SK-N-SH treated with all-trans-retinoic acid at 6 μM for 48 hours (cell line): Measurements from ENCODE around the gene MARVELD3.

Experiments used
- ATAC-seq: fragments of 200-7000 bp; cut with Tn5 transposase; 3 replicates; pipeline ENCODE4 v1.9.1; 2020; ENCODE audit warnings: mild to moderate bottlenecking, moderate library complexity
- ARNTL ChIP-seq: fragments of 450-650 bp; formaldehyde crosslinking; IDR thresholded peaks from 2 replicates; pipeline ENCODE4 v1.5.0; 2020; ENCODE audit warnings: low read depth, mild to moderate bottlenecking, moderate library complexity, borderline replicate concordance
- CREB5 ChIP-seq: fragments of 250-450 bp; sonication (Bioruptor Pico); IDR thresholded peaks from 2 replicates; pipeline ENCODE4 v1.5.1; 2020; ENCODE audit warnings: low read depth, mild to moderate bottlenecking, moderate library complexity
- CSDC2 ChIP-seq: fragments of 250-450 bp; sonication (Bioruptor Pico); IDR thresholded peaks from 2 replicates; pipeline ENCODE4 v1.5.0; 2020; ENCODE audit warnings: mild to moderate bottlenecking, moderate library complexity
- CSRNP3 ChIP-seq: fragments of 250-450 bp; sonication (Bioruptor Pico); IDR thresholded peaks from 2 replicates; pipeline ENCODE4 v1.5.1; 2021; ENCODE audit warnings: mild to moderate bottlenecking, moderate library complexity
- ESRRG ChIP-seq: fragments of 250-450 bp; sonication (Bioruptor Pico); IDR thresholded peaks from 2 replicates; pipeline ENCODE4 v1.6.1; 2021; ENCODE audit warnings: mild to moderate bottlenecking
- GLIS3 ChIP-seq: fragments of 250-450 bp; sonication (Bioruptor Pico); IDR thresholded peaks from 2 replicates; pipeline ENCODE4 v1.5.0; 2020; ENCODE audit warnings: mild to moderate bottlenecking, moderate library complexity
- ISL1 ChIP-seq: fragments of 250-450 bp; sonication (Bioruptor Pico); IDR thresholded peaks from 2 replicates; pipeline ENCODE4 v2.1.2; 2022; ENCODE audit warnings: mild to moderate bottlenecking, moderate library complexity
- OSR1 ChIP-seq: fragments of 250-450 bp; sonication (Bioruptor Pico); IDR thresholded peaks from 2 replicates; pipeline ENCODE4 v1.8.0; 2022; ENCODE audit warnings: moderate library complexity, mild to moderate bottlenecking, inconsistent platforms
- PATZ1 ChIP-seq: fragments of 250-450 bp; sonication (Bioruptor Pico); IDR thresholded peaks from 2 replicates; pipeline ENCODE4 v1.8.0; 2020; ENCODE audit warnings: mild to moderate bottlenecking, moderate library complexity, borderline replicate concordance
- POU6F1 ChIP-seq: fragments of 250-450 bp; sonication (Bioruptor Pico); IDR thresholded peaks from 2 replicates; pipeline ENCODE4 v1.8.0; 2021; ENCODE audit warnings: low read depth, mild to moderate bottlenecking, moderate library complexity, borderline replicate concordance
- PPARA ChIP-seq: fragments of 250-450 bp; sonication (Bioruptor Pico); IDR thresholded peaks from 2 replicates; pipeline ENCODE4 v1.5.0; 2020; ENCODE audit warnings: mild to moderate bottlenecking, borderline replicate concordance
- RARB ChIP-seq: fragments of 250-450 bp; sonication (Bioruptor Pico); IDR thresholded peaks from 2 replicates; pipeline ENCODE4 v1.8.0; 2021; ENCODE audit warnings: mild to moderate bottlenecking, moderate library complexity
- SNAI2 ChIP-seq: fragments of 250-450 bp; sonication (Bioruptor Pico); IDR thresholded peaks from 2 replicates; pipeline ENCODE4 v1.5.0; 2020; ENCODE audit warnings: mild to moderate bottlenecking, moderate library complexity
- TCF4 ChIP-seq: fragments of 250-450 bp; sonication (Bioruptor Pico); IDR thresholded peaks from 2 replicates; pipeline ENCODE4 v1.8.0; 2021; ENCODE audit warnings: mild to moderate bottlenecking, moderate library complexity, borderline replicate concordance
- TSHZ2 ChIP-seq: fragments of 250-450 bp; sonication (Bioruptor Pico); IDR thresholded peaks from 2 replicates; pipeline ENCODE4 v1.5.0; 2020; ENCODE audit warnings: mild to moderate bottlenecking, moderate library complexity
- ZC3H10 ChIP-seq: fragments of 250-450 bp; sonication (Bioruptor Pico); IDR thresholded peaks from 2 replicates; pipeline ENCODE4 v1.5.1; 2021; ENCODE audit warnings: mild to moderate bottlenecking, moderate library complexity
- ZFP3 ChIP-seq: fragments of 250-450 bp; sonication (Bioruptor Pico); IDR thresholded peaks from 2 replicates; pipeline ENCODE4 v1.5.0; 2020; ENCODE audit warnings: mild to moderate bottlenecking, moderate library complexity
- ZNF565 ChIP-seq: fragments of 450-650 bp; formaldehyde crosslinking; conservative IDR thresholded peaks from 2 replicates; pipeline ENCODE4 v1.5.0; 2020; ENCODE audit warnings: low read depth, mild to moderate bottlenecking, moderate library complexity
- ZNF70 ChIP-seq: fragments of 450-650 bp; formaldehyde crosslinking; IDR thresholded peaks from 2 replicates; pipeline ENCODE4 v1.5.0; 2020; ENCODE audit warnings: mild to moderate bottlenecking, moderate library complexity

Gene MARVELD3

GRCh38 chr16:71649704-71650103 lies 23.7 kb downstream of the MARVELD3 start (continued):
- TF ChIP-seq ISL1 (no peak), ZNF565 (no peak), SNAI2 (CRISPR knock-in tag) (no peak)

- ATAC-seq, result no peak
Observed at GRCh38 chr16:71658771-71659170, 32.8 kb downstream of the MARVELD3 start.

More at GRCh38 chr16:71658771-71659170, 32.8 kb downstream of the MARVELD3 start:
- no peak for TF ChIP-seq ESRRG (CRISPR knock-in tag)
- TF ChIP-seq PPARA (CRISPR knock-in tag), result no peak
- TF ChIP-seq RARB (CRISPR knock-in tag), result no peak
- TF ChIP-seq TCF4 (CRISPR knock-in tag), result no peak
- no peak for TF ChIP-seq OSR1 (CRISPR knock-in tag)
- TF ChIP-seq ZNF70 (CRISPR knock-in tag), result no peak
- TF ChIP-seq CSRNP3 (CRISPR knock-in tag), result no peak
- TF ChIP-seq POU6F1 (CRISPR knock-in tag), result no peak
- TF ChIP-seq ISL1, result no peak
- no peak for TF ChIP-seq TSHZ2 (CRISPR knock-in tag)
- no peak for TF ChIP-seq PATZ1
- no peak for TF ChIP-seq ARNTL
- TF ChIP-seq ZC3H10 (CRISPR knock-in tag), result no peak
- no peak for TF ChIP-seq ZFP3 (CRISPR knock-in tag)
- no peak for TF ChIP-seq CREB5 (CRISPR knock-in tag)
- no peak for TF ChIP-seq GLIS3 (CRISPR knock-in tag)
- TF ChIP-seq ZNF565, result no peak
- no peak for TF ChIP-seq CSDC2 (CRISPR knock-in tag)
